K562 (cell line): ENCODE data around the gene FAM227A. TPM values are rescaled to one million over a fixed set of nuclear protein-coding genes. Genes with fewer than 3 reads are reported as not detected.

Source experiments
- ATAC-seq: fragments of 200-7000 bp; cut with Tn5 transposase; 3 replicates; pipeline ENCODE4 v1.9.1; 2020; ENCODE audit warnings: moderate library complexity
- BruUV-seq: library from RNA; stranded (reverse); fragments of 400-500 nt; replicated peaks from 2 replicates; lab custom pipeline; 2021; lab: Mats Ljungman, UMichigan
- CTCF ChIA-PET: fragments of 300-600 bp; formaldehyde crosslinking; extraction: SDS; loops from one replicate; lab custom pipeline; 2021; ENCODE audit warnings: low intra/inter-chr PET ratio; lab: Yijun Ruan, JAX
- POLR2A ChIA-PET: fragments of 300-600, 350-650 bp; sonication (Branson Sonifier 250); formaldehyde crosslinking; extraction: SDS; loops from one replicate; lab custom pipeline; 2021; ENCODE audit warnings: antibody characterized with exemption, inconsistent platforms; lab: Yijun Ruan, JAX
- DNase-seq, 4 experiments: peaks; one replicate each; pipeline versions ENCODE4 v3.0.0 to v3.0.0-alpha.2; 2011 to 2018; ENCODE audit warnings: low spot score in 3 of 4, mixed read lengths in 3 of 4; ENCODE audit errors: extremely low read depth in 1 of 4
- FAIRE-seq: peaks from 2 replicates; lab custom pipeline; 2011; peaks lifted over from hg19 to GRCh38; lab: Jason Lieb, UNC
- H2AFZ ChIP-seq: 2 replicates; pipeline ENCODE4 v1.6.0; 2011; ENCODE audit warnings: low read depth, low read length, control low read depth, inconsistent platforms
- H3K27ac ChIP-seq: fragments of 200-600 bp; 3 replicates; pipeline ENCODE4 v1.8.0; 2011; ENCODE audit warnings: low read depth, mild to moderate bottlenecking, control low read depth, inconsistent platforms, low read length, moderate library complexity, mixed read lengths; ENCODE audit errors: extremely low read depth
- H3K27me3 ChIP-seq, 2 experiments: fragments of 300-600 bp in 1 of 2; 2 replicates in 1 of 2; 3 replicates in 1 of 2; pipeline versions ENCODE4 v1.6.0 to v1.8.0; 2011; ENCODE audit warnings: inconsistent platforms in 2 of 2, low read length in 2 of 2, mild to moderate bottlenecking in 1 of 2, mixed read lengths in 1 of 2, moderate library complexity in 1 of 2; ENCODE audit not compliant: control insufficient read depth in 2 of 2, insufficient read depth in 2 of 2
- H3K36me3 ChIP-seq: fragments of 300-600 bp; 3 replicates; pipeline ENCODE4 v1.8.0; 2011; ENCODE audit warnings: mild to moderate bottlenecking, low read length, inconsistent platforms; ENCODE audit not compliant: control insufficient read depth, insufficient read depth
- H3K4me1 ChIP-seq, 2 experiments: fragments of 200-600 bp in 1 of 2; replicated peaks in 1 of 2; 2 replicates in 1 of 2; 3 replicates in 1 of 2; pipeline versions ENCODE4 v1.5.1 to v1.8.0; 2011; ENCODE audit warnings: inconsistent platforms in 2 of 2, low read length in 2 of 2, mild to moderate bottlenecking in 1 of 2, mixed read lengths in 1 of 2, moderate library complexity in 1 of 2; ENCODE audit not compliant: control insufficient read depth in 2 of 2, insufficient read depth in 2 of 2
- H3K4me2 ChIP-seq: 2 replicates; pipeline ENCODE4 v1.6.1; 2011; ENCODE audit warnings: low read length, control low read depth, inconsistent platforms, mixed read lengths; ENCODE audit not compliant: insufficient read depth
- H3K4me3 ChIP-seq: fragments of 200-600 bp; sonication (generic), shearing (Covaris generic); 2 replicates; pipeline ENCODE4 v1.5.1; 2016; ENCODE audit warnings: control low read depth, inconsistent platforms
- H3K79me2 ChIP-seq: fragments of 200-600 bp; 3 replicates; pipeline ENCODE4 v1.8.0; 2011; ENCODE audit warnings: low read length, inconsistent platforms; ENCODE audit not compliant: control insufficient read depth, insufficient read depth
- H3K9ac ChIP-seq, 2 experiments: 2 replicates each; pipeline versions ENCODE4 v1.6.0 to v1.6.1; 2011; ENCODE audit warnings: low read depth in 2 of 2, low read length in 2 of 2, control low read depth in 1 of 2, inconsistent platforms in 1 of 2, mild to moderate bottlenecking in 1 of 2, mixed read lengths in 1 of 2; ENCODE audit not compliant: insufficient read depth in 1 of 2
- H3K9me1 ChIP-seq: one replicate; pipeline ENCODE4 v1.6.0; 2011; ENCODE audit warnings: inconsistent platforms, mild to moderate bottlenecking, low read length, moderate library complexity; ENCODE audit not compliant: control insufficient read depth, insufficient read depth
- H3K9me3 ChIP-seq: replicated peaks from 2 replicates; pipeline ENCODE4 v1.5.1; 2011; ENCODE audit warnings: low read depth, low read length, inconsistent platforms; ENCODE audit not compliant: control insufficient read depth, insufficient read depth
- H4K20me1 ChIP-seq: replicated peaks from 2 replicates; pipeline ENCODE4 v1.6.1; 2011; ENCODE audit warnings: low read length, inconsistent platforms, mixed read lengths; ENCODE audit not compliant: control insufficient read depth, insufficient read depth
- CBX8 ChIP-seq: fragments of 200-600 bp; sonication (generic); IDR thresholded peaks from 2 replicates; pipeline ENCODE4 v1.6.1; 2012; ENCODE audit warnings: borderline replicate concordance, mixed run types, low read depth, mild to moderate bottlenecking, moderate library complexity, mixed read lengths, low read length, control low read depth, inconsistent platforms; ENCODE audit not compliant: poor library complexity, severe bottlenecking; ENCODE audit errors: extremely low read depth
- DEAF1 ChIP-seq: fragments of 450-650 bp; formaldehyde crosslinking; IDR thresholded peaks from 2 replicates; pipeline ENCODE4 v1.4.0; 2020; ENCODE audit warnings: mild to moderate bottlenecking, moderate library complexity
- EGR1 ChIP-seq: fragments of 450-650 bp; conservative IDR thresholded peaks from 2 replicates; pipeline ENCODE4 v1.6.1; 2017; ENCODE audit warnings: mild to moderate bottlenecking
- IRF2 ChIP-seq: sonication (generic); formaldehyde crosslinking; IDR thresholded peaks from 2 replicates; pipeline ENCODE4 v1.8.1; 2022; ENCODE audit warnings: mild to moderate bottlenecking, missing genetic modification reagents
- SREBF2 ChIP-seq: sonication (generic); formaldehyde crosslinking; IDR thresholded peaks from 2 replicates; pipeline ENCODE4 v1.4.0; 2020; ENCODE audit warnings: mild to moderate bottlenecking, missing genetic modification reagents
- SUPT5H ChIP-seq: fragments of 450-650 bp; IDR thresholded peaks from 2 replicates; pipeline ENCODE4 v1.6.1; 2016
- TEAD1 ChIP-seq, 2 experiments: fragments of 450-650 bp in 1 of 2; sonication (generic) in 1 of 2; formaldehyde crosslinking; IDR thresholded peaks; 2 replicates each; pipeline versions ENCODE4 v1.4.0 to v1.8.0; 2020 to 2022; ENCODE audit warnings: mild to moderate bottlenecking in 2 of 2, missing genetic modification reagents in 1 of 2
- ZNF717 ChIP-seq: fragments of 250-450 bp; sonication (Bioruptor Pico); IDR thresholded peaks from 2 replicates; pipeline ENCODE4 v1.5.0; 2021
- WGBS: fragments of 100-300 bp; shearing (Covaris generic); methylation state at CpG from one replicate; pipeline ENCODE4 v1.1.6; 2016; ENCODE audit warnings: low coverage, mixed read lengths; ENCODE audit not compliant: insufficient coverage; ENCODE audit errors: missing lambda C conversion rate; 5-methylcytosine and 5-hydroxymethylcytosine counted together
- in situ Hi-C: fragments of 300-500 bp; cut with MboI; formaldehyde crosslinking; loops from 4 replicates; pipeline ENCODE4 v1.15.0; 2018; ENCODE audit warnings: inconsistent platforms, mixed read lengths
- intact Hi-C: fragments of 100-400 bp; cut with micrococcal nuclease; formaldehyde crosslinking; loops from 2 replicates; pipeline ENCODE4 v1.14.2; 2022
- polyA plus RNA-seq, 8 experiments: library from polyadenylated mRNA; depleted of rRNA in 4 of 8; stranded (reverse) in 5 of 8; unstranded in 3 of 8; fragments of >200 nt; fragmentation: Nextera tagmentation in 2 of 8; fragmentation: Illumina TruSeq in 1 of 8; extraction: Ambion mirVana in 2 of 8; extraction: Trizol in 1 of 8; gene quantifications; 2 replicates each; pipeline versions ENCODE4 v1.2.1 to v1.2.3, GENCODE V29; 2011 to 2014; ENCODE audit warnings: inconsistent platforms in 1 of 8, missing spikeins in 1 of 8
- total RNA-seq, 7 experiments: library from RNA; depleted of rRNA in 6 of 7; stranded (reverse); fragments of >200 nt in 6 of 7; fragmentation: Illumina TruSeq in 2 of 7; extraction: Trizol in 2 of 7; gene quantifications; 2 replicates each; pipeline versions ENCODE4 v1.2.1 to v1.2.3, GENCODE V29; 2011 to 2021; ENCODE audit warnings: low replicate concordance in 1 of 7

FAM227A gene
- total and polyA plus RNA-seq, 9 of the 15 experiments (the other 6 are each of a cell fraction or from before 2014, with no cell fraction given), result 0.10 to 2.2 (median 0.83) TPM

GRCh38 chr22:38696606-38697424, 40.6 kb upstream of the FAM227A start (continued):
- no peak for TF ChIP-seq SREBF2 (CRISPR knock-in tag)

- Histone ChIP-seq H4K20me1 (no peaks in the 10 kb centered on the region; the same call in 1 of the 2 replicates), H3K79me2 (peaks cover 74% of the 10 kb centered on the region), H3K27ac (no peak overlapping the region), H3K4me2 (no peak overlapping the region), H3K9me3 (no peaks in the 10 kb centered on the region), H3K9me1 (peaks cover 3% of the 10 kb centered on the region), H2AFZ (no peak overlapping the region)
- POLR2A ChIA-PET, result interaction anchor here (0.7 to 1.7 kb wide), 3 partner anchors 11 to 398 kb away, joined by 3 to 8 read pairs (median 4); partner anchors contain the start of genes GTPBP1 and TOMM22
- intact Hi-C loops, result no loop called here
- no peak for DNase-seq
- TF ChIP-seq ZNF717, result no peak
- no peak for TF ChIP-seq IRF2 (CRISPR knock-in tag)
- no peak for TF ChIP-seq CBX8
- TF ChIP-seq DEAF1 (CRISPR knock-in tag), result no peak
- no peak for TF ChIP-seq SUPT5H
- TF ChIP-seq TEAD1 (CRISPR knock-in tag; IDR thresholded peaks at IDR 0.05), result no peak
- no peak for TF ChIP-seq EGR1
- TF ChIP-seq, all 486 proteins: peak for 0
- ATAC-seq (no peak), FAIRE-seq (no peak)
- Histone ChIP-seq H3K36me3 (peaks cover 54% of the 10 kb centered on the region), H3K27me3 (no peaks in the 10 kb centered on the region), H3K4me1 (peaks cover 23 to 41% of the 10 kb centered on the region in 2 experiments; a peak in 4 of 5 replicates), H3K4me3 (no peak overlapping the region), H3K9ac (no peak overlapping the region)
- WGBS, result 59% methylated on average over 3 of the region's 3 CpGs
- CTCF ChIA-PET, result no interaction called here
- no TSS peak for BruUV-seq
- in situ Hi-C loops, result no loop called here
Observed at GRCh38 chr22:38694940-38695339, 38.7 kb upstream of the FAM227A start.
